Measurements from ENCODE around the gene KCNJ1. TPM values are rescaled to one million over a fixed set of nuclear protein-coding genes. Genes with fewer than 3 reads are reported as not detected.
A peak's percentile ranks its signal among the peaks of the same experiment; 100 is the strongest.

KCNJ1 gene
- total and polyA plus RNA-seq, 2 of the 8 experiments (the other 6 are each of a cell fraction or from before 2014, with no cell fraction given), result 0.17 to 0.23 TPM

- TF ChIP-seq RNF2 (IDR thresholded peaks at IDR 0.05; ENCODE audit: borderline replicate concordance, low read depth, low read length, missing control alignments, poor library complexity, severe bottlenecking) (peak; percentile 5), CTBP2 (IDR thresholded peaks at IDR 0.05; ENCODE audit: borderline replicate concordance, insufficient read depth, insufficient read length, low read length) (peak; percentile 88), SIN3A (conservative IDR thresholded peaks at IDR 0.05 in 1 of 2, IDR thresholded peaks at IDR 0.05 in 1 of 2; ENCODE audit: low read depth in 1 of 2, low read length in 2 of 2) (0 out of 4 replicates have a peak, but pooled peaks of 1 of the 2 experiments have one; percentile 49), MAX (IDR thresholded peaks at IDR 0.05) (no peak), BACH1 (IDR thresholded peaks at IDR 0.05; ENCODE audit: low read length) (no peak), PHF8 (conservative IDR thresholded peaks at IDR 0.05; ENCODE audit: low read depth, low read length) (no peak), MAFK (IDR thresholded peaks at IDR 0.05; ENCODE audit: low read depth, low read length) (no peak), FOSL1 (IDR thresholded peaks at IDR 0.05; ENCODE audit: insufficient read depth, low read depth, low read length) (no peak), SAP30 (IDR thresholded peaks at IDR 0.05; ENCODE audit: insufficient read depth, insufficient replicate concordance, low read length) (no peak), EP300 (IDR thresholded peaks at IDR 0.05; ENCODE audit: borderline replicate concordance in 1 of 2, low read depth in 2 of 2, low read length in 2 of 2) (no peak), USF2 (IDR thresholded peaks at IDR 0.05; ENCODE audit: low read length) (no peak), SUZ12 (IDR thresholded peaks at IDR 0.05; ENCODE audit: low read length) (peak; percentile 85), RAD21 (IDR thresholded peaks at IDR 0.05 in 1 of 2, conservative IDR thresholded peaks at IDR 0.05 in 1 of 2; ENCODE audit: low read depth in 2 of 2, low read length in 2 of 2) (no peak), ATF2 (IDR thresholded peaks at IDR 0.05; ENCODE audit: low read length) (no peak)
These were observed 34.8 kb upstream of the KCNJ1 start (continued) for GRCh38 chr11:128901653-128902514.

All from H1 (cell line).